Neuronal stem cell (in vitro differentiated cells): ENCODE measurements around the gene FAS.

Experiments used
- DNase-seq: peaks from one replicate; pipeline ENCODE4 v3.0.0-alpha.2; 2013; ENCODE audit warnings: low spot score
- H2AFZ ChIP-seq: one replicate; pipeline ENCODE4 v1.6.1; 2013; ENCODE audit warnings: mild to moderate bottlenecking, low read length, inconsistent platforms
- H2AK5ac ChIP-seq: 2 replicates; pipeline ENCODE4 v1.6.1; 2013; ENCODE audit warnings: low read depth, mild to moderate bottlenecking, inconsistent platforms, low read length, moderate library complexity, mixed read lengths
- H2BK120ac ChIP-seq: 2 replicates; pipeline ENCODE4 v1.6.1; 2013; ENCODE audit warnings: low read depth, mild to moderate bottlenecking, inconsistent platforms, low read length, moderate library complexity, mixed read lengths
- H2BK12ac ChIP-seq: one replicate; pipeline ENCODE4 v1.6.1; 2013; ENCODE audit warnings: low read length, inconsistent platforms
- H2BK15ac ChIP-seq: 2 replicates; pipeline ENCODE4 v1.6.1; 2013; ENCODE audit warnings: mild to moderate bottlenecking, low read length, inconsistent platforms, mixed read lengths
- H2BK5ac ChIP-seq: one replicate; pipeline ENCODE4 v1.6.1; 2013; ENCODE audit warnings: inconsistent platforms, mild to moderate bottlenecking, low read length, moderate library complexity
- H3K14ac ChIP-seq: one replicate; pipeline ENCODE4 v1.6.1; 2013; ENCODE audit warnings: low read length, inconsistent platforms
- H3K18ac ChIP-seq: 2 replicates; pipeline ENCODE4 v1.6.1; 2013; ENCODE audit warnings: low read length, inconsistent platforms
- H3K23ac ChIP-seq: 2 replicates; pipeline ENCODE4 v1.6.1; 2013; ENCODE audit warnings: low read depth, mild to moderate bottlenecking, mixed read lengths, low read length, inconsistent platforms; ENCODE audit not compliant: poor library complexity
- H3K27ac ChIP-seq: replicated peaks from 3 replicates; pipeline ENCODE4 v1.5.1; 2013; ENCODE audit warnings: low read length, inconsistent platforms
- H3K27me3 ChIP-seq, 3 experiments: 2 replicates each; pipeline ENCODE4 v1.6.1; 2013; ENCODE audit warnings: low read length in 3 of 3, mild to moderate bottlenecking in 2 of 3, inconsistent platforms in 1 of 3, low read depth in 1 of 3, mixed read lengths in 1 of 3, moderate library complexity in 1 of 3; ENCODE audit not compliant: control insufficient read depth in 3 of 3, insufficient read depth in 3 of 3
- H3K36me3 ChIP-seq, 2 donors: replicated peaks in 1 of 2; 2 replicates each; pipeline ENCODE4 v1.6.1; 2013; ENCODE audit warnings: low read length in 2 of 2; ENCODE audit not compliant: control insufficient read depth in 2 of 2, insufficient read depth in 2 of 2
- H3K4ac ChIP-seq: 2 replicates; pipeline ENCODE4 v1.6.1; 2013; ENCODE audit warnings: inconsistent platforms, mild to moderate bottlenecking, low read length, moderate library complexity
- H3K4me1 ChIP-seq, 2 donors: 1 replicate in 1 of 2; 2 replicates in 1 of 2; pipeline ENCODE4 v1.6.1; 2013; ENCODE audit warnings: low read length in 2 of 2, low read depth in 1 of 2; ENCODE audit not compliant: control insufficient read depth in 2 of 2, insufficient read depth in 1 of 2
- H3K4me2 ChIP-seq: one replicate; pipeline ENCODE4 v1.6.1; 2013; ENCODE audit warnings: mild to moderate bottlenecking, low read length, inconsistent platforms; ENCODE audit not compliant: insufficient read depth, poor library complexity, severe bottlenecking
- H3K4me3 ChIP-seq, 2 donors: 2 replicates each; pipeline ENCODE4 v1.5.1; 2013; ENCODE audit warnings: low read length in 2 of 2, mild to moderate bottlenecking in 2 of 2, inconsistent platforms in 1 of 2, moderate library complexity in 1 of 2
- H3K79me1 ChIP-seq: one replicate; pipeline ENCODE4 v1.6.1; 2013; ENCODE audit warnings: low read depth, mild to moderate bottlenecking, inconsistent platforms, low read length, moderate library complexity
- H3K9ac ChIP-seq: one replicate; pipeline ENCODE4 v1.6.1; 2013; ENCODE audit warnings: mild to moderate bottlenecking, low read depth, low read length, inconsistent platforms; ENCODE audit not compliant: poor library complexity
- H3K9me3 ChIP-seq, 2 donors: replicated peaks in 1 of 2; 2 replicates each; pipeline versions ENCODE3 to v1.6.1; 2013; ENCODE audit warnings: low read length in 2 of 2, mild to moderate bottlenecking in 2 of 2, inconsistent platforms in 1 of 2, low read depth in 1 of 2, mixed read lengths in 1 of 2, moderate library complexity in 1 of 2; ENCODE audit not compliant: control insufficient read depth in 2 of 2, insufficient read depth in 1 of 2
- H4K8ac ChIP-seq: one replicate; pipeline ENCODE4 v1.6.1; 2013; ENCODE audit warnings: low read depth, mild to moderate bottlenecking, inconsistent platforms, low read length, moderate library complexity
- H4K91ac ChIP-seq: one replicate; pipeline ENCODE4 v1.6.1; 2013; ENCODE audit warnings: low read length, low read depth, mild to moderate bottlenecking, inconsistent platforms; ENCODE audit not compliant: poor library complexity
- WGBS, 2 donors: extraction: QIAGEN DNeasy Blood & Tissue Kit; methylation state at CpG; one replicate each; pipeline ENCODE4 v1.1.7; 2013; ENCODE audit warnings: missing lambda C conversion rate in 2 of 2, mixed read lengths in 1 of 2; ENCODE audit not compliant: insufficient read length in 2 of 2, insufficient replicate concordance in 1 of 2; ENCODE audit errors: extremely low coverage in 2 of 2; 5-methylcytosine and 5-hydroxymethylcytosine counted together

Gene FAS

GRCh38 chr10:88952647-88953111 lies 37.9 kb upstream of the FAS start, which contains the start of gene ACTA2:
Gene ACTA2, minus strand, starts transcription at chr10:88952773. Its CDS starts 3,843 bp downstream, at chr10:88948930.
- Histone ChIP-seq H3K4me1 (peaks cover 6 to 13% of the 10 kb centered on the region in 2 donors), H3K4me3 (no peak within 1 kb of the TSS), H2AK5ac (no peak within 1 kb of the TSS), H3K27ac (peak within 1 kb of the TSS; percentile 35), H3K4ac (no peak within 1 kb of the TSS), H3K9me3 (no peaks in the 10 kb centered on the region), H3K36me3 (no peaks in the 10 kb centered on the region), H4K91ac (no peak within 1 kb of the TSS), H3K9ac (no peak within 1 kb of the TSS), H2BK5ac (no peak within 1 kb of the TSS), H2BK12ac (no peak within 1 kb of the TSS), H3K79me1 (no peaks in the 10 kb centered on the region), H4K8ac (no peak within 1 kb of the TSS), H3K4me2 (no peak within 1 kb of the TSS), H3K18ac (peak within 1 kb of the TSS; percentile 7), H2AFZ (peak within 1 kb of the TSS; percentile 68), H2BK15ac (no peak within 1 kb of the TSS), H3K23ac (no peak within 1 kb of the TSS), H2BK120ac (no peak within 1 kb of the TSS), H3K27me3 (no peaks in the 10 kb centered on the region), H3K14ac (no peak within 1 kb of the TSS)
- no peak for DNase-seq
- no CpG with 5 or more reads among the region's 8 CpGs for WGBS, 2 donors

GRCh38 chr10:88953662-88954061 lies 36.9 kb upstream of the FAS start:
- WGBS, 2 donors: no CpG with 5 or more reads among the region's 5 CpGs

GRCh38 chr10:88954458-88955083 lies 36.0 kb upstream of the FAS start:
- no peaks in the 10 kb centered on the region for H3K9me3 ChIP-seq

More at GRCh38 chr10:88953662-88954061, 36.9 kb upstream of the FAS start:
- no peaks in the 10 kb centered on the region for H3K9me3 ChIP-seq
- H3K4me1 ChIP-seq: peaks cover 6 to 13% of the 10 kb centered on the region in 2 donors
- no peaks in the 10 kb centered on the region for H3K79me1 ChIP-seq
- H3K4me2 ChIP-seq: no peak overlapping the region
- no peak overlapping the region for H2AK5ac ChIP-seq
- no peak overlapping the region for H3K9ac ChIP-seq
- H4K8ac ChIP-seq: no peak overlapping the region
- H3K36me3 ChIP-seq: no peaks in the 10 kb centered on the region
- H3K23ac ChIP-seq: no peak overlapping the region
- H3K27me3 ChIP-seq: no peaks in the 10 kb centered on the region
- H3K18ac ChIP-seq: no peak overlapping the region
- H2BK12ac ChIP-seq: no peak overlapping the region
- H3K27ac ChIP-seq: no peak overlapping the region
- H3K4ac ChIP-seq: no peak overlapping the region
- no peak overlapping the region for H3K14ac ChIP-seq
- no peak overlapping the region for H2BK120ac ChIP-seq
- no peak overlapping the region for H2BK15ac ChIP-seq
- no peak overlapping the region for H3K4me3 ChIP-seq
- no peak overlapping the region for H4K91ac ChIP-seq
- no peak for DNase-seq
- no peak overlapping the region for H2AFZ ChIP-seq
- no peak overlapping the region for H2BK5ac ChIP-seq

GRCh38 chr10:88957381-88957780 lies 33.2 kb upstream of the FAS start:
- WGBS, 2 donors: no CpG with 5 or more reads among the region's 1 CpG
- H3K4ac ChIP-seq: no peak overlapping the region

More at GRCh38 chr10:88954458-88955083, 36.0 kb upstream of the FAS start:
- Histone ChIP-seq H3K4me2 (no peak overlapping the region), H3K14ac (no peak overlapping the region), H3K23ac (no peak overlapping the region), H3K79me1 (no peaks in the 10 kb centered on the region), H3K4me1 (peaks cover 6 to 13% of the 10 kb centered on the region in 2 donors), H2BK5ac (no peak overlapping the region), H2AK5ac (no peak overlapping the region), H3K27ac (no peak overlapping the region), H2BK15ac (no peak overlapping the region), H3K27me3 (no peaks in the 10 kb centered on the region), H3K18ac (no peak overlapping the region), H2AFZ (no peak overlapping the region), H2BK120ac (no peak overlapping the region), H2BK12ac (no peak overlapping the region), H3K36me3 (no peaks in the 10 kb centered on the region), H4K8ac (no peak overlapping the region), H3K4me3 (no peak overlapping the region), H3K4ac (no peak overlapping the region), H3K9ac (no peak overlapping the region), H4K91ac (no peak overlapping the region)
- DNase-seq: no peak
- WGBS, 2 donors: no CpG with 5 or more reads among the region's 4 CpGs

More at GRCh38 chr10:88957381-88957780, 33.2 kb upstream of the FAS start:
- H3K27me3 ChIP-seq: no peaks in the 10 kb centered on the region
- no peak overlapping the region for H3K23ac ChIP-seq
- H2BK120ac ChIP-seq: no peak overlapping the region
- H3K18ac ChIP-seq: no peak overlapping the region
- H4K91ac ChIP-seq: no peak overlapping the region
- no peak overlapping the region for H2BK15ac ChIP-seq
- no peak overlapping the region for H4K8ac ChIP-seq
- H2AK5ac ChIP-seq: no peak overlapping the region
- H3K14ac ChIP-seq: no peak overlapping the region
- no peak overlapping the region for H3K27ac ChIP-seq
- no peak overlapping the region for H2AFZ ChIP-seq
- H3K36me3 ChIP-seq: no peaks in the 10 kb centered on the region
- no peaks in the 10 kb centered on the region for H3K9me3 ChIP-seq
- H3K79me1 ChIP-seq: no peaks in the 10 kb centered on the region
- H3K4me2 ChIP-seq: no peak overlapping the region
- no peak for DNase-seq
- peaks cover 0 to 1% of the 10 kb centered on the region in 2 donors for H3K4me1 ChIP-seq
- H3K9ac ChIP-seq: no peak overlapping the region
- no peak overlapping the region for H3K4me3 ChIP-seq
- H2BK5ac ChIP-seq: no peak overlapping the region
- no peak overlapping the region for H2BK12ac ChIP-seq
